Measurements from ENCODE around the gene CTNND2.

DNA sequence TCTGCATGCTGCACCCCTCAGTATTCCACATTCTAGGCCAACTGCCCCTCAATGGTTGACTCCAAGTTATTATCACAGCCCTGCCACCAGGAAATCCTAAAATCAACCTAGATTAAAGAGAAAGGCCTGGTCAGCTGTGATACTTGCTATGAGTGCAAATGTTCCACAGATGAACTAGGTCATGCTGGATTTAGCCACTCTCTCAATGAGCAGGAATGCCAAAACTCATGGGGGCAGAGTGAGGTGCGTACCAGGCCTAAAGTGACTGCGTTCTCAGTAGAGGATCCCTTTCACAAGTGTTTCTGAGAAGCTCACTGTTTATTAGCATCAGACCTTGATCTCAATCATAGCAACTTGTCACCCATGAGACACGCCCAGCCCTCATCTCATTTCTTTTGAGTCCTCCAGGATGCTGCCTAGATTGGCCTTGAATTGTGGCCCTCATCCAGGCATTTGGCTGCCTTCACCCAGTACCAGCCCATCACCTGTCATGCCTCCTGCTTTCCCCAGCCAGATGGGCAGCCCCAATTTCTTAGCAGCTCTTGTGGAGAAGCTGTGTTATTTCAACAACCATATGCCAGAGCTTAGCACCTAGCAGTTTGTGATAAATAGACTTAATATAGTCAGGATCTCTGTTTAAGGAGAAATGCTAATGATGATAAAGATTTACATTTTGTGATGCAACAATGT is 383.9 kb downstream of the CTNND2 start:
- TF ChIP-seq, protein P1, sequence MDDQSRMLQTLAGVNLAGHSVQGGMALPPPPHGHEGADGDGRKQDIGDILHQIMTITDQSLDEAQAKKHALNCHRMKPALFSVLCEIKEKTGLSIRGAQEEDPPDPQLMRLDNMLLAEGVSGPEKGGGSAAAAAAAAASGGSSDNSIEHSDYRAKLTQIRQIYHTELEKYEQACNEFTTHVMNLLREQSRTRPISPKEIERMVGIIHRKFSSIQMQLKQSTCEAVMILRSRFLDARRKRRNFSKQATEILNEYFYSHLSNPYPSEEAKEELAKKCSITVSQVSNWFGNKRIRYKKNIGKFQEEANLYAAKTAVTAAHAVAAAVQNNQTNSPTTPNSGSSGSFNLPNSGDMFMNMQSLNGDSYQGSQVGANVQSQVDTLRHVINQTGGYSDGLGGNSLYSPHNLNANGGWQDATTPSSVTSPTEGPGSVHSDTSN (IDR thresholded peaks at IDR 0.05; ENCODE audit: insufficient replicate concordance, low read depth, low read length) = no peak
- no peak for TF ChIP-seq SPI1 (IDR thresholded peaks at IDR 0.05; ENCODE audit: borderline replicate concordance, insufficient read depth, low read depth, low read length)
- no peak for TF ChIP-seq MXI1 (IDR thresholded peaks at IDR 0.05; ENCODE audit: low read depth, low read length)
- TF ChIP-seq, protein P2, sequence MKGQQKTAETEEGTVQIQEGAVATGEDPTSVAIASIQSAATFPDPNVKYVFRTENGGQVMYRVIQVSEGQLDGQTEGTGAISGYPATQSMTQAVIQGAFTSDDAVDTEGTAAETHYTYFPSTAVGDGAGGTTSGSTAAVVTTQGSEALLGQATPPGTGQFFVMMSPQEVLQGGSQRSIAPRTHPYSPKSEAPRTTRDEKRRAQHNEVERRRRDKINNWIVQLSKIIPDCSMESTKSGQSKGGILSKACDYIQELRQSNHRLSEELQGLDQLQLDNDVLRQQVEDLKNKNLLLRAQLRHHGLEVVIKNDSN (IDR thresholded peaks at IDR 0.05; ENCODE audit: borderline replicate concordance, extremely low read length, insufficient read depth, low read depth, low read length) = no peak
- no peak for TF ChIP-seq TARDBP (IDR thresholded peaks at IDR 0.05; ENCODE audit: borderline replicate concordance)
- TF ChIP-seq, protein P3, sequence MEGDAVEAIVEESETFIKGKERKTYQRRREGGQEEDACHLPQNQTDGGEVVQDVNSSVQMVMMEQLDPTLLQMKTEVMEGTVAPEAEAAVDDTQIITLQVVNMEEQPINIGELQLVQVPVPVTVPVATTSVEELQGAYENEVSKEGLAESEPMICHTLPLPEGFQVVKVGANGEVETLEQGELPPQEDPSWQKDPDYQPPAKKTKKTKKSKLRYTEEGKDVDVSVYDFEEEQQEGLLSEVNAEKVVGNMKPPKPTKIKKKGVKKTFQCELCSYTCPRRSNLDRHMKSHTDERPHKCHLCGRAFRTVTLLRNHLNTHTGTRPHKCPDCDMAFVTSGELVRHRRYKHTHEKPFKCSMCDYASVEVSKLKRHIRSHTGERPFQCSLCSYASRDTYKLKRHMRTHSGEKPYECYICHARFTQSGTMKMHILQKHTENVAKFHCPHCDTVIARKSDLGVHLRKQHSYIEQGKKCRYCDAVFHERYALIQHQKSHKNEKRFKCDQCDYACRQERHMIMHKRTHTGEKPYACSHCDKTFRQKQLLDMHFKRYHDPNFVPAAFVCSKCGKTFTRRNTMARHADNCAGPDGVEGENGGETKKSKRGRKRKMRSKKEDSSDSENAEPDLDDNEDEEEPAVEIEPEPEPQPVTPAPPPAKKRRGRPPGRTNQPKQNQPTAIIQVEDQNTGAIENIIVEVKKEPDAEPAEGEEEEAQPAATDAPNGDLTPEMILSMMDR (IDR thresholded peaks at IDR 0.05 in 2 of 3, conservative IDR thresholded peaks at IDR 0.05 in 1 of 3; ENCODE audit: control insufficient read depth in 2 of 3, extremely low read depth in 1 of 3, insufficient read depth in 1 of 3, low read depth in 3 of 3, low read length in 3 of 3) = no peak
- TF ChIP-seq, protein P4, sequence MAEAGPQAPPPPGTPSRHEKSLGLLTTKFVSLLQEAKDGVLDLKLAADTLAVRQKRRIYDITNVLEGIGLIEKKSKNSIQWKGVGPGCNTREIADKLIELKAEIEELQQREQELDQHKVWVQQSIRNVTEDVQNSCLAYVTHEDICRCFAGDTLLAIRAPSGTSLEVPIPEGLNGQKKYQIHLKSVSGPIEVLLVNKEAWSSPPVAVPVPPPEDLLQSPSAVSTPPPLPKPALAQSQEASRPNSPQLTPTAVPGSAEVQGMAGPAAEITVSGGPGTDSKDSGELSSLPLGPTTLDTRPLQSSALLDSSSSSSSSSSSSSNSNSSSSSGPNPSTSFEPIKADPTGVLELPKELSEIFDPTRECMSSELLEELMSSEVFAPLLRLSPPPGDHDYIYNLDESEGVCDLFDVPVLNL (IDR thresholded peaks at IDR 0.05; ENCODE audit: low read depth, low read length) = no peak
- TF ChIP-seq, protein P5, sequence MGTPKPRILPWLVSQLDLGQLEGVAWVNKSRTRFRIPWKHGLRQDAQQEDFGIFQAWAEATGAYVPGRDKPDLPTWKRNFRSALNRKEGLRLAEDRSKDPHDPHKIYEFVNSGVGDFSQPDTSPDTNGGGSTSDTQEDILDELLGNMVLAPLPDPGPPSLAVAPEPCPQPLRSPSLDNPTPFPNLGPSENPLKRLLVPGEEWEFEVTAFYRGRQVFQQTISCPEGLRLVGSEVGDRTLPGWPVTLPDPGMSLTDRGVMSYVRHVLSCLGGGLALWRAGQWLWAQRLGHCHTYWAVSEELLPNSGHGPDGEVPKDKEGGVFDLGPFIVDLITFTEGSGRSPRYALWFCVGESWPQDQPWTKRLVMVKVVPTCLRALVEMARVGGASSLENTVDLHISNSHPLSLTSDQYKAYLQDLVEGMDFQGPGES (IDR thresholded peaks at IDR 0.05) = no peak
- no peak for TF ChIP-seq CEBPB (IDR thresholded peaks at IDR 0.05; ENCODE audit: borderline replicate concordance in 1 of 2, low read depth in 2 of 2, low read length in 2 of 2)
- TF ChIP-seq, protein P6, sequence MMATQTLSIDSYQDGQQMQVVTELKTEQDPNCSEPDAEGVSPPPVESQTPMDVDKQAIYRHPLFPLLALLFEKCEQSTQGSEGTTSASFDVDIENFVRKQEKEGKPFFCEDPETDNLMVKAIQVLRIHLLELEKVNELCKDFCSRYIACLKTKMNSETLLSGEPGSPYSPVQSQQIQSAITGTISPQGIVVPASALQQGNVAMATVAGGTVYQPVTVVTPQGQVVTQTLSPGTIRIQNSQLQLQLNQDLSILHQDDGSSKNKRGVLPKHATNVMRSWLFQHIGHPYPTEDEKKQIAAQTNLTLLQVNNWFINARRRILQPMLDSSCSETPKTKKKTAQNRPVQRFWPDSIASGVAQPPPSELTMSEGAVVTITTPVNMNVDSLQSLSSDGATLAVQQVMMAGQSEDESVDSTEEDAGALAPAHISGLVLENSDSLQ (IDR thresholded peaks at IDR 0.05) = no peak
- TF ChIP-seq SP1 (IDR thresholded peaks at IDR 0.05; ENCODE audit: low read depth, low read length) = no peak
- TF ChIP-seq KDM1A (IDR thresholded peaks at IDR 0.05; ENCODE audit: borderline replicate concordance) = no peak

All from GM12878 (cell line).